Prostate gland (tissue), 2 donors: ENCODE results near the gene AUTS2.

Experiments used
- POLR2A ChIP-seq: fragments of 450-650 bp; IDR thresholded peaks from one replicate; pipeline ENCODE4 v1.6.1; 2016; ENCODE audit warnings: antibody characterized with exemption, mild to moderate bottlenecking
- TF ChIP-seq, protein P1 (sequence below), 4 experiments: fragments of 200-600 bp in 2 of 4; fragments of 450-650 bp in 2 of 4; sonication (generic) in 2 of 4; IDR thresholded peaks; 1 replicate in 3 of 4; 2 replicates in 1 of 4; pipeline ENCODE4 v1.5.1; 2016 to 2019; ENCODE audit warnings: antibody characterized with exemption in 4 of 4, mild to moderate bottlenecking in 2 of 4, moderate library complexity in 2 of 4

DNA sequence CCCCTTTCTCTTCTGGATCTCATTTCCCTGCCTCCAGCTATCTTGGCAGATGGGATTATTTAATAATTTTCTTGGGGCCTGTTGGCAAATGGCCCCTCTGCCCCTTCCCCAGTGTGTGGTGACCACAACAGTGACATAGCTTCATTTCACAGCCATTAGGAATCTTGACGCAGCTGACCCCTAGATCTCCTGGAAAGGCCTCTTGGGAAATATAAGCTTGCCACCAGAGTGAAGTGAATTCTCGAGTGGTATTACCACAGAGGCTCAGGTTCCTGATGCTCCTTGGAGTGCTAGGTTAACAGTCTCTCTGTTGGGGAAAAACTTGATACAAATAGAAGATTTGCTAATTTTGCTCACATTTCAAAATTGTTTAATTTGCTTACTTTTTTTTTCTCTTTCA, 57.8 kb downstream of the AUTS2 start:
- TF ChIP-seq, protein P1, sequence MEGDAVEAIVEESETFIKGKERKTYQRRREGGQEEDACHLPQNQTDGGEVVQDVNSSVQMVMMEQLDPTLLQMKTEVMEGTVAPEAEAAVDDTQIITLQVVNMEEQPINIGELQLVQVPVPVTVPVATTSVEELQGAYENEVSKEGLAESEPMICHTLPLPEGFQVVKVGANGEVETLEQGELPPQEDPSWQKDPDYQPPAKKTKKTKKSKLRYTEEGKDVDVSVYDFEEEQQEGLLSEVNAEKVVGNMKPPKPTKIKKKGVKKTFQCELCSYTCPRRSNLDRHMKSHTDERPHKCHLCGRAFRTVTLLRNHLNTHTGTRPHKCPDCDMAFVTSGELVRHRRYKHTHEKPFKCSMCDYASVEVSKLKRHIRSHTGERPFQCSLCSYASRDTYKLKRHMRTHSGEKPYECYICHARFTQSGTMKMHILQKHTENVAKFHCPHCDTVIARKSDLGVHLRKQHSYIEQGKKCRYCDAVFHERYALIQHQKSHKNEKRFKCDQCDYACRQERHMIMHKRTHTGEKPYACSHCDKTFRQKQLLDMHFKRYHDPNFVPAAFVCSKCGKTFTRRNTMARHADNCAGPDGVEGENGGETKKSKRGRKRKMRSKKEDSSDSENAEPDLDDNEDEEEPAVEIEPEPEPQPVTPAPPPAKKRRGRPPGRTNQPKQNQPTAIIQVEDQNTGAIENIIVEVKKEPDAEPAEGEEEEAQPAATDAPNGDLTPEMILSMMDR (IDR thresholded peaks at IDR 0.05), result no peak
- no peak for TF ChIP-seq POLR2A
